GM12892 (cell line): ENCODE measurements around the gene SLCO2A1.

ENCODE experiments used
- POLR2AphosphoS5 ChIP-seq: IDR thresholded peaks from 2 replicates; pipeline ENCODE4 v1.6.1; 2011; ENCODE audit warnings: low read depth, low read length, control low read depth
- TAF1 ChIP-seq: IDR thresholded peaks from 2 replicates; pipeline ENCODE4 v1.6.1; 2011; ENCODE audit warnings: low read depth, mild to moderate bottlenecking, control low read depth, low read length, borderline replicate concordance

DNA sequence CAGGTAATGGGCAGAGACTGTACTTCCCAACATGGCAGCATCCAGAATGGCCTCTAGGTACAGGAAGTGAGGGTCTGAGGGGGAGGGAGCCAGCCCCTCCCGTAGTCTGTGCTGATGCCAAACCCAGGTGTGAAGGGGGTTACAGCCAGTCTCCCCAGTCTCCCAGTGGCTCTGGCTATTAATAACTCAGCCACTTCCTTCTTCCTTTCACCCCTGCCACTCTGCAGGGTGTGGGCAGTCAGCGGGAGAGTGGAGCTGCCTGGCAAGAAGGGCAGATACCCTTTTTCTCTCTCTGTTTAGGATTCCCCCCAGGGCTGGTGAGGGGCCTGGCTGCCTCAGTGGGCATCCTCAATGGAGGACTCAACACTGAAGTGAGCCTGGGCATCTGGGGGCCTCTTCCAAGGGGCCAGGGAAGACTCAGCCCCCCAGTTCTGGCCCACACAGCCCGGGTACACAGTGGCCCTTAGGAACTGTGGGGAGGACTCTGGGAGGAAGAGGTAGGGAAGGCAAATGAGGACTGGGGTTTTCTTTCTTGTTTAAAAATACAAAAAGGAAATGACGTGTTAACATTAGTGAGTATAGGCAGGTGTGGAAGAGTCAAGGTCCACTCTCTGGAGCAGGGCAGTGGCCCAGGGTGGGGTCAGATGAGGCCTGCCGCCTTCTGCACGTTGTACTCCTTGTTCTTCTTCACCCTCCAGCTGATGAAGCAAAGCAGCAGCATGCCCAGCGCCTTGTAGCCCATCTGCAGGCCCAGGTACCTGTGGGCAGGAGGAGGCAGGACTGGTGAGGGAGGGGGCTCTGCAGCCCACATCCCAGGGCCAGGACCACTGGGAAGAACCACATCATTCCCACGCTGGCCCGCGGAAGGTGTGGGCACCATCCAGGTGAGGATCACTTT is 95.4 kb downstream of the SLCO2A1 start:
- TF ChIP-seq TAF1, result no peak
- no peak for TF ChIP-seq POLR2AphosphoS5
